ENCODE measurements around the gene DCAF12. TPM values are rescaled to one million over a fixed set of nuclear protein-coding genes. Genes with fewer than 3 reads are reported as not detected.
A peak's percentile ranks its signal among the peaks of the same experiment; 100 is the strongest.

DCAF12 gene
- total RNA-seq, 6 donors from 2014 or later, result 17.8 to 41.0 (median 34.0) TPM

GRCh38 chr9:34049630-34050384, 76.7 kb downstream of the DCAF12 start:
- Histone ChIP-seq H3K4me3 (peak overlapping the region; percentile 78 to 96 (median 84)), H3K27me3 (no peaks in the 10 kb centered on the region), H3K27ac (peak overlapping the region; percentile 92 to 98 (median 94)), H3K4me1 (peaks cover 21 to 33% (median 23%) of the 10 kb centered on the region in 4 donors), H3K9me3 (no peaks in the 10 kb centered on the region), H3K36me3 (no peaks in the 10 kb centered on the region)
- ATAC-seq (ENCODE audit: low FRiP score in 2 of 2) (no peak), DNase-seq (no peak)
- WGBS, 2 donors, result 40 to 47% methylated on average over 18 of the region's 18 CpGs
- no peak for TF ChIP-seq EP300 (IDR thresholded peaks at IDR 0.05)
- TF ChIP-seq POLR2AphosphoS5 (IDR thresholded peaks at IDR 0.05), result no peak
- no peak for TF ChIP-seq CTCF (IDR thresholded peaks at IDR 0.05)
- TF ChIP-seq POLR2A (IDR thresholded peaks at IDR 0.05), result no peak

- peak within 1 kb of the TSS; percentile 92 to 98 (median 94) for H3K27ac ChIP-seq
- ATAC-seq (ENCODE audit: low FRiP score in 2 of 2) (peak; percentile 97), DNase-seq (peak; percentile 99)
- WGBS, 2 donors, result 0% methylated on average over 51 to 59 of the region's 70 CpGs
- H3K4me3 ChIP-seq, result peak within 1 kb of the TSS; percentile 78 to 96 (median 84)
- peaks cover 21 to 33% (median 23%) of the 10 kb centered on the region in 4 donors for H3K4me1 ChIP-seq
- H3K9me3 ChIP-seq, result no peaks in the 10 kb centered on the region
- TF ChIP-seq POLR2AphosphoS5 (IDR thresholded peaks at IDR 0.05), result peak; percentile 85 to 88
- peak in 2 of 6 experiments; percentile 30 to 34 for TF ChIP-seq CTCF (IDR thresholded peaks at IDR 0.05)
- peak; percentile 79 to 95 (median 92) for TF ChIP-seq POLR2A (IDR thresholded peaks at IDR 0.05)
- no peak for TF ChIP-seq EP300 (IDR thresholded peaks at IDR 0.05)
- H3K36me3 ChIP-seq, result peaks cover 0 to 4% (median 0%) of the 10 kb centered on the region in 4 donors
- H3K27me3 ChIP-seq, result no peaks in the 10 kb centered on the region
These were observed 77.5 kb downstream of the DCAF12 start, which contains the start of gene UBAP2 for GRCh38 chr9:34048727-34049629. Gene UBAP2 (minus strand): TSS chr9:34048887. CDS start chr9:34017148, 31,739 bp downstream.

- no peaks in the 10 kb centered on the region for H3K9me3 ChIP-seq
- H3K27me3 ChIP-seq, result no peaks in the 10 kb centered on the region
- H3K4me1 ChIP-seq, result peaks cover 21 to 33% (median 23%) of the 10 kb centered on the region in 4 donors
- WGBS, 2 donors, result 1 to 2% methylated on average over 25 to 29 of the region's 29 CpGs
- DNase-seq (peak in 1 of 2 donors; percentile 55), ATAC-seq (ENCODE audit: low FRiP score in 2 of 2) (peak; percentile 35 to 56)
- peaks cover 0 to 4% (median 0%) of the 10 kb centered on the region in 4 donors for H3K36me3 ChIP-seq
- TF ChIP-seq CTCF (IDR thresholded peaks at IDR 0.05) (no peak), EP300 (IDR thresholded peaks at IDR 0.05) (no peak), POLR2A (IDR thresholded peaks at IDR 0.05) (no peak), POLR2AphosphoS5 (IDR thresholded peaks at IDR 0.05) (no peak)
- peak overlapping the region; percentile 78 to 96 (median 84) for H3K4me3 ChIP-seq
- H3K27ac ChIP-seq, result peak overlapping the region; percentile 92 to 98 (median 94)
These were observed 78.4 kb downstream of the DCAF12 start for GRCh38 chr9:34047864-34048726.

GRCh38 chr9:34046784-34047379, 79.6 kb downstream of the DCAF12 start:
- H3K4me1 ChIP-seq, result peaks cover 21 to 33% (median 23%) of the 10 kb centered on the region in 4 donors
- DNase-seq, result no peak
- H3K36me3 ChIP-seq, result peaks cover 0 to 4% (median 0%) of the 10 kb centered on the region in 4 donors
- H3K27ac ChIP-seq, result peak overlapping the region in 2 of 4 donors; percentile 34 to 63
- H3K4me3 ChIP-seq, result peak overlapping the region in 3 of 4 donors; percentile 3 to 96 (median 81)
- ATAC-seq (ENCODE audit: low FRiP score in 2 of 2), result no peak
- no peaks in the 10 kb centered on the region for H3K9me3 ChIP-seq
- no peak for TF ChIP-seq CTCF (IDR thresholded peaks at IDR 0.05)
- no peak for TF ChIP-seq POLR2A (IDR thresholded peaks at IDR 0.05)
- no peak for TF ChIP-seq POLR2AphosphoS5 (IDR thresholded peaks at IDR 0.05)
- no peak for TF ChIP-seq EP300 (IDR thresholded peaks at IDR 0.05)
- WGBS, 2 donors, result 34 to 66% methylated on average over 5 of the region's 5 CpGs
- no peaks in the 10 kb centered on the region for H3K27me3 ChIP-seq
